ENCODE data around the gene DDX54. TPM values are rescaled to one million over a fixed set of nuclear protein-coding genes. Genes with fewer than 3 reads are reported as not detected.

The DDX54 gene
- total and polyA plus RNA-seq, 2 of the 8 experiments (the other 6 are each of a cell fraction or from before 2014, with no cell fraction given) = 64.9 to 113 TPM

GRCh38 chr12:113183030-113183589 is 2.2 kb downstream of the DDX54 start:
- peaks cover 9 to 46% of the 10 kb centered on the region in 2 experiments; a peak in 3 of 4 replicates for H3K79me2 ChIP-seq (ENCODE audit: control insufficient read depth in 1 of 2, insufficient read depth in 2 of 2, low read length in 2 of 2)
- no peak overlapping the region for H3K9ac ChIP-seq (replicated peaks in 1 of 4; ENCODE audit: extremely low read depth in 1 of 4, low read depth in 3 of 4, low read length in 3 of 4)
- H2BK5ac ChIP-seq (ENCODE audit: low read depth, low read length) = no peak overlapping the region
- H3K4me1 ChIP-seq (replicated peaks in 1 of 4; ENCODE audit: control insufficient read depth in 3 of 4, insufficient read depth in 4 of 4, low read length in 3 of 4) = peaks cover 0 to 6% (median 3%) of the 10 kb centered on the region in 4 experiments; a peak in 4 of 7 replicates
- H3K23me2 ChIP-seq (ENCODE audit: low read depth, low read length) = peaks cover 7% of the 10 kb centered on the region; the same call in 1 of the 2 replicates
- H4K91ac ChIP-seq (replicated peaks; ENCODE audit: insufficient read length, low read length) = no peak overlapping the region
- 86% methylated on average over 11 of the region's 11 CpGs; no CpG with 5 or more reads in 1 of the 2 experiments for WGBS, 2 experiments (ENCODE audit: extremely low coverage in 1 of 2, insufficient coverage in 1 of 2, insufficient read length in 1 of 2, insufficient replicate concordance in 2 of 2, low coverage in 1 of 2, low lambda C conversion rate in 2 of 2, missing lambda C conversion rate in 1 of 2)
- no peak overlapping the region for H4K5ac ChIP-seq (ENCODE audit: insufficient read length, low read depth, low read length)
- no peak overlapping the region for H2BK120ac ChIP-seq (replicated peaks; ENCODE audit: low read depth, low read length)
- H3K79me1 ChIP-seq (ENCODE audit: low read depth, low read length) = peaks cover 13% of the 10 kb centered on the region
- H2AK5ac ChIP-seq (ENCODE audit: low read depth, low read length) = no peak overlapping the region
- no peak overlapping the region for H3K18ac ChIP-seq (ENCODE audit: extremely low read depth, low read length)
- H3K4me3 ChIP-seq (ENCODE audit: extremely low read depth in 1 of 4, insufficient read depth in 2 of 4, low read depth in 3 of 4, low read length in 4 of 4) = no peak overlapping the region
- H3K36me3 ChIP-seq (ENCODE audit: control insufficient read depth in 2 of 4, insufficient read depth in 4 of 4, low read length in 3 of 4) = peaks cover 5 to 32% (median 20%) of the 10 kb centered on the region in 4 experiments; a peak in 7 of 8 replicates
- no peak overlapping the region for H2BK12ac ChIP-seq (ENCODE audit: low read depth, low read length)
- no peak overlapping the region for H3K4me2 ChIP-seq (ENCODE audit: insufficient read depth in 1 of 2, low read depth in 2 of 2, low read length in 2 of 2)
- no peak overlapping the region for H3K4ac ChIP-seq (replicated peaks; ENCODE audit: insufficient read length, low read depth, low read length)
- no peak overlapping the region for H3K14ac ChIP-seq (ENCODE audit: insufficient read length)
- H2AFZ ChIP-seq (ENCODE audit: low read length) = no peak overlapping the region
- no peak overlapping the region for H2BK15ac ChIP-seq (ENCODE audit: low read length)
- no peak overlapping the region for H3K27ac ChIP-seq (ENCODE audit: low read depth, low read length)
- FAIRE-seq = no peak
- no peak for DNase-seq (ENCODE audit: low read depth in 1 of 2, low spot score in 2 of 2)
- H3K27me3 ChIP-seq (replicated peaks in 1 of 4; ENCODE audit: control insufficient read depth in 3 of 4, extremely low read depth in 1 of 4, insufficient read depth in 3 of 4, low read length in 3 of 4) = no peaks in the 10 kb centered on the region
- CTCF ChIA-PET (ENCODE audit: partially characterized antibody) = interaction anchor here (0.6 to 2.4 kb wide), 4 partner anchors 8 to 271 kb away, joined by 3 to 12 read pairs (median 3); no protein-coding TSS in a partner anchor
- H4K20me1 ChIP-seq (replicated peaks in 1 of 2; ENCODE audit: control insufficient read depth in 1 of 2, insufficient read depth in 2 of 2, low read length in 2 of 2) = peaks cover 2 to 13% of the 10 kb centered on the region in 2 experiments
- POLR2A ChIA-PET (ENCODE audit: partially characterized antibody) = interaction anchor here (0.6 to 5.1 kb wide), 4 partner anchors 11 to 182 kb away, joined by 3 to 30 read pairs (median 4); no protein-coding TSS in a partner anchor
- H3K56ac ChIP-seq (replicated peaks; ENCODE audit: insufficient read length, low read depth, low read length) = no peak overlapping the region
- H3K23ac ChIP-seq (ENCODE audit: insufficient read length) = no peak overlapping the region
- H2BK20ac ChIP-seq (ENCODE audit: low read length) = no peak overlapping the region
- TF ChIP-seq NRF1 (IDR thresholded peaks at IDR 0.05; ENCODE audit: low read depth, low read length) = no peak
- no peak for TF ChIP-seq TCF12 (IDR thresholded peaks at IDR 0.05; ENCODE audit: low read depth, low read length)
- TF ChIP-seq ASH2L (IDR thresholded peaks at IDR 0.05; ENCODE audit: low read length) = no peak
- no peak for TF ChIP-seq CHD1 (IDR thresholded peaks at IDR 0.05; ENCODE audit: low read depth, low read length)
- TF ChIP-seq BRCA1 (IDR thresholded peaks at IDR 0.05; ENCODE audit: low read depth, low read length) = no peak
- no peak for TF ChIP-seq ZNF274 (IDR thresholded peaks at IDR 0.05; ENCODE audit: borderline replicate concordance, extremely low read depth, low read length)
- TF ChIP-seq SP1 (IDR thresholded peaks at IDR 0.05; ENCODE audit: low read depth, low read length) = no peak
- TF ChIP-seq CREB1 (IDR thresholded peaks at IDR 0.05) = no peak
- TF ChIP-seq CEBPB (IDR thresholded peaks at IDR 0.05; ENCODE audit: low read depth, low read length) = no peak
- TF ChIP-seq SRF (IDR thresholded peaks at IDR 0.05; ENCODE audit: low read depth, low read length) = no peak
- TF ChIP-seq RNF2 (IDR thresholded peaks at IDR 0.05; ENCODE audit: borderline replicate concordance, low read depth, low read length, missing control alignments, poor library complexity, severe bottlenecking) = no peak
- TF ChIP-seq POLR2AphosphoS5 (IDR thresholded peaks at IDR 0.05; ENCODE audit: low read depth, low read length) = no peak
- no peak for TF ChIP-seq TBP (IDR thresholded peaks at IDR 0.05; ENCODE audit: low read depth, low read length)
- TF ChIP-seq RFX5 (IDR thresholded peaks at IDR 0.05; ENCODE audit: borderline replicate concordance, low read depth, low read length) = no peak
- H3K9me3 ChIP-seq (ENCODE audit: insufficient read depth in 2 of 2, low read depth in 1 of 2, low read length in 1 of 2) = no peaks in the 10 kb centered on the region
- no peak overlapping the region for H4K8ac ChIP-seq (ENCODE audit: extremely low read depth, insufficient read depth, low read length)
